ENCODE measurements around the gene TBX5.

TBX5 gene

DNA sequence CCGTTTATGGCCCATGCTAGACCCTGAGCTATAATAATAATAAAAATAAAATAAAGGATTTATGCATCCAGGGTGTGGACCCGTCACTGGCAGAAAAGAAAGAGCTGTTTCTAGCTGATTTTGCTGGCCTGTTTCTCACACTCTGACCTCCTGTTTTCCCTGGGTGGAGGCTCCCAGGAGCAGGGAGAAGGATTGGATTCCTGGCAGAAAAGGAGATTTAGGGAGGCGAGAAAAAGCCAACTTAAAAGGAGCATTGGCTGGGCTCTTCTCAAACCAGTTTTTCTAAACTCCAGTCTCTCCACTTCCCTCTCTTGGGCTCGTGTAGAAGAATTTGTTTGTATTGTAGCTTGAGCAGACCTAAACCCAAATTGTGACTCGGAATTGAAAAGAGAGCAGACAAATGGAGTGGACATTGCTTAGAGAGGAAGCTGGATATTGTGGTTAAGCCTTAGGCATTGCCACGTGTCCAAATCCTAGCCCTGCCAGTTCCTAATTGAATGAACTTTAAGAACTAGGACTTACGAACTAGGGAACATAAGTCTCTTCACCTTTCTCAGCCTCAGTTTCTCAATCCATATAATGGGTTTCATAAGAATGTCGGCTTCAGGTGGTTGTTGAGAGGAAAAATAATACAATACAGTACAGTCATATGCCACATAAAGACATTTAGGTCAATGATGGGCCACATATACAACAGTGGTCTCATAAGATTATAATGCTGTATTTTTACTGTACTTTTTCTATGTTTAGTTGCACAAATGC is 14.4 kb upstream of the TBX5 start:
- TF ChIP-seq TAF1 (IDR thresholded peaks at IDR 0.05; ENCODE audit: borderline replicate concordance, insufficient read depth, low read length): no peak

DNA sequence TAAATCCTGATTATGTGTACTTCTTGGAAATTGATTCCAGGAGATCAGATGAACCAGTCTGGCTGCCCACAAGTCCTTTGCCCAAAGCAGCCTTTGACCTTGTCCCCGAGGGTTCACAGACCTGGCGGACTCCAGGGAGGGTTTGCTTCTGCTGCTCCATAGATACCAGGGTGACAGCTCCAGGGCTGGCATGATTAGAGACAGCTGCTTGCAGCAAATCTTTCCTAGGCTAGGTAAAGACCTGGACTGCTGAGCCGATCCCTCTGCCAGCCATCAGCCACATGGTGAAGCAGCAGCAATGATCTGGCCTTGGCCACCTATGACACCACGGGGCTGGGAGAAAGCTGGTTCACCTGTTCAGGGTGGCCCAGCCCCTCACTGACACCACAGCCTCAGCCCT is 10.1 kb upstream of the TBX5 start:
- TF ChIP-seq, protein P1, sequence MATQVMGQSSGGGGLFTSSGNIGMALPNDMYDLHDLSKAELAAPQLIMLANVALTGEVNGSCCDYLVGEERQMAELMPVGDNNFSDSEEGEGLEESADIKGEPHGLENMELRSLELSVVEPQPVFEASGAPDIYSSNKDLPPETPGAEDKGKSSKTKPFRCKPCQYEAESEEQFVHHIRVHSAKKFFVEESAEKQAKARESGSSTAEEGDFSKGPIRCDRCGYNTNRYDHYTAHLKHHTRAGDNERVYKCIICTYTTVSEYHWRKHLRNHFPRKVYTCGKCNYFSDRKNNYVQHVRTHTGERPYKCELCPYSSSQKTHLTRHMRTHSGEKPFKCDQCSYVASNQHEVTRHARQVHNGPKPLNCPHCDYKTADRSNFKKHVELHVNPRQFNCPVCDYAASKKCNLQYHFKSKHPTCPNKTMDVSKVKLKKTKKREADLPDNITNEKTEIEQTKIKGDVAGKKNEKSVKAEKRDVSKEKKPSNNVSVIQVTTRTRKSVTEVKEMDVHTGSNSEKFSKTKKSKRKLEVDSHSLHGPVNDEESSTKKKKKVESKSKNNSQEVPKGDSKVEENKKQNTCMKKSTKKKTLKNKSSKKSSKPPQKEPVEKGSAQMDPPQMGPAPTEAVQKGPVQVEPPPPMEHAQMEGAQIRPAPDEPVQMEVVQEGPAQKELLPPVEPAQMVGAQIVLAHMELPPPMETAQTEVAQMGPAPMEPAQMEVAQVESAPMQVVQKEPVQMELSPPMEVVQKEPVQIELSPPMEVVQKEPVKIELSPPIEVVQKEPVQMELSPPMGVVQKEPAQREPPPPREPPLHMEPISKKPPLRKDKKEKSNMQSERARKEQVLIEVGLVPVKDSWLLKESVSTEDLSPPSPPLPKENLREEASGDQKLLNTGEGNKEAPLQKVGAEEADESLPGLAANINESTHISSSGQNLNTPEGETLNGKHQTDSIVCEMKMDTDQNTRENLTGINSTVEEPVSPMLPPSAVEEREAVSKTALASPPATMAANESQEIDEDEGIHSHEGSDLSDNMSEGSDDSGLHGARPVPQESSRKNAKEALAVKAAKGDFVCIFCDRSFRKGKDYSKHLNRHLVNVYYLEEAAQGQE (IDR thresholded peaks at IDR 0.05; ENCODE audit: insufficient read depth in 1 of 2, low read depth in 2 of 2, low read length in 2 of 2): no peak
- TF ChIP-seq TAF1 (IDR thresholded peaks at IDR 0.05; ENCODE audit: borderline replicate concordance, insufficient read depth, low read length) (no peak), SIN3A (IDR thresholded peaks at IDR 0.05; ENCODE audit: borderline replicate concordance, insufficient read depth, low read length) (no peak), FOXP2 (optimal IDR thresholded peaks at IDR 0.05; ENCODE audit: borderline replicate concordance, extremely low read depth, extremely low read length, insufficient read depth) (no peak), POLR2AphosphoS5 (IDR thresholded peaks at IDR 0.05; ENCODE audit: low read depth, low read length) (no peak)

DNA sequence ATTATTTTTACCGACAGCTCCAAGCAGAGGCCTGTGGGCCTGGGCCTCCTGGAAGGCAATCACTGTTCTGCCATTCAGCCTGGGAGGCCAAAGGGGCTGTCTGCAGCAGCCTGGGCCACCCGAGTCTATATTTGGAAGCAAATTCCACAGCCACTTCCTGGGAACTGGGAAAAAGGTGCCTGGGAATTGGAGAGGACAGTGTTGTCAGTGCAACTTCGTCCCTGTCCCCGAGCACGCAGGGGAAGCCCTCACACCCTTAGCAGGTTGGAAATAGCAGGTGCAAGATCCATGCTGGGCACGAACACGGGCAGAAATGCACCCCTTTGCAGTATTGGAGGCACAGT is 9.6 kb upstream of the TBX5 start:
- TF ChIP-seq TAF1 (IDR thresholded peaks at IDR 0.05; ENCODE audit: borderline replicate concordance, insufficient read depth, low read length): no peak
- TF ChIP-seq, protein P1 (IDR thresholded peaks at IDR 0.05; ENCODE audit: insufficient read depth in 1 of 2, low read depth in 2 of 2, low read length in 2 of 2): no peak
- TF ChIP-seq FOXP2 (optimal IDR thresholded peaks at IDR 0.05; ENCODE audit: borderline replicate concordance, extremely low read depth, extremely low read length, insufficient read depth): no peak
- TF ChIP-seq POLR2AphosphoS5 (IDR thresholded peaks at IDR 0.05; ENCODE audit: low read depth, low read length): no peak
- no peak for TF ChIP-seq SIN3A (IDR thresholded peaks at IDR 0.05; ENCODE audit: borderline replicate concordance, insufficient read depth, low read length)

DNA sequence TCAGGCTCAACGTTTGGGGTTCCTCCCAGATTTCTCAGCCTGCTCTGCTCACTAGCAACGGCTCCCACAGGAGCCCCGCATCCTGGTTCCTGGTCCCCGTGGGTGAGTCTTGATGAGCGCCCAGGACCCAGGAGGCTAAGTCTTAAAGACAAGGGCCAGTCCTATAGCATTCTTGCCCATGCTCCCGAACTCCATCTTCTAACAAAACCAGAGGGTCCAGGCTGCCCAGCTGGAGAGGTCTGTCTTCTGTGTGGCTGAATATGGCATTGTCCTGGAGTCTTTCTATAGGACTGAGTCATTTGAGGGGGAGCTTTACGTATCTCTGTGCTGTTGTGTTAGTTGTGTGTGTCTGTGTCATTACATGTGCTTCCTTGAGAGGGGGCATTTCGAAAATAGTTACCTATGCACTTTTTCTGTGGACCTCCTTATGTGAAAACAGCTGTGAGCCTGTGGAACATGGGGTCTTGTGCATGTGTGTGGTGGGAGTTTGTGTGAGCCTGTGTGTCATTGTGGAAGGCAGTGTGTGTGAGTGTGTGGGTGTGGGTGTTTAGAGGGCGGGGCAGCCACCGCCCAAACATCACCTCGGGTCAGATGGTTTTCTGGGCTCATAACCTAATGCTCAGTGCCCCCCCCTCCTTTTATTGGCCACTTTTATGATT is 9.1 kb upstream of the TBX5 start:
- TF ChIP-seq SIN3A (IDR thresholded peaks at IDR 0.05; ENCODE audit: borderline replicate concordance, insufficient read depth, low read length): no peak
- TF ChIP-seq, protein P1 (IDR thresholded peaks at IDR 0.05; ENCODE audit: insufficient read depth in 1 of 2, low read depth in 2 of 2, low read length in 2 of 2): no peak
- no peak for TF ChIP-seq TAF1 (IDR thresholded peaks at IDR 0.05; ENCODE audit: borderline replicate concordance, insufficient read depth, low read length)
- no peak for TF ChIP-seq POLR2AphosphoS5 (IDR thresholded peaks at IDR 0.05; ENCODE audit: low read depth, low read length)
- no peak for TF ChIP-seq FOXP2 (optimal IDR thresholded peaks at IDR 0.05; ENCODE audit: borderline replicate concordance, extremely low read depth, extremely low read length, insufficient read depth)

DNA sequence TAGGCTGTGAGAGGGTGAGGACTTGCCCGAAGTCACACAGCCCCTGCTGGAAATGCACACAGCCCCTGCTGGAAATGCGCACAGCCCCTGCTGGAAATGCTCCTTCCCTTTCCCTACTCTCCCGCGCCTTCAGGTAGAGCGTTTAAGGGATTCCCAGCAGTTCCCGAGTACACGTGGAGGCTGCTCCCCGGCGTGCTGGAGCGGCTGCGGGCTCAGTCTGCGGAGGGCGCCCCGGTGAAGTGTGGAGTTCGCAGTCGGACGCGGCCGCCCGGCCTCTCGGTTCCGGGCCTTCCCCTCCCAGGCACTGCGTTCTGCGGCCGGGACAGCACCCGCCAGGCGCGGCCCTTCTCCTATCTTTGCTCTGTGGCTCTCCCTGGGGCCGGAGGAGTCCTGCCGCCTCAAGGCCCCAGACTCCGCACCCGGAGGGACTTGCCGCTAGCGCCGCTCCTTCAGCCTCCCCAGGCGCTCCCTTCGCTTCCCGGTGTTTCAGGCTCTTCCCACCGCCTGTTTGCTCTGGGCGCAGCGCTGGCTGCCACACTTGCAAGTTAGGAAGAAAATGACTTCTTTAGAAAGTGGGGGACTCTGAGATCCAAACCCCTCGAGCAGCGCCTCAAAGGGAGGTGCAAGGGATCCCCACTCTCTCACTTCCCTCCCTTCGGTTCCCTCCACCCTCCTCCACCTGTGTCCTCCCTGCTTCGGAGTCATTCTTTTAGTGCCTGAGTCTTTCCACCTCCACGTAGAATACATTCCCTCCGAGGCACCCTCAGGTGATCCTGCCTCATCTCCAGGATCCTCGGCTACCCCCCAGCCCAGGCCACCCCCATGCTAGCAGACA is 8.3 kb upstream of the TBX5 start:
- TF ChIP-seq SIN3A (IDR thresholded peaks at IDR 0.05; ENCODE audit: borderline replicate concordance, insufficient read depth, low read length): no peak
- TF ChIP-seq, protein P1 (IDR thresholded peaks at IDR 0.05; ENCODE audit: insufficient read depth in 1 of 2, low read depth in 2 of 2, low read length in 2 of 2): no peak
- no peak for TF ChIP-seq POLR2AphosphoS5 (IDR thresholded peaks at IDR 0.05; ENCODE audit: low read depth, low read length)
- TF ChIP-seq FOXP2 (optimal IDR thresholded peaks at IDR 0.05; ENCODE audit: borderline replicate concordance, extremely low read depth, extremely low read length, insufficient read depth): no peak
- no peak for TF ChIP-seq TAF1 (IDR thresholded peaks at IDR 0.05; ENCODE audit: borderline replicate concordance, insufficient read depth, low read length)

Data from PFSK-1 (cell line).